AG04450 (cell line): ENCODE data around the gene CYSTM1. TPM values are rescaled to one million over a fixed set of nuclear protein-coding genes. Genes with fewer than 3 reads are reported as not detected.

ENCODE experiments used
- CTCF ChIA-PET: fragments of 300-600, 350-600 bp; formaldehyde crosslinking; extraction: SDS; loops from one replicate; lab custom pipeline; 2022; ENCODE audit warnings: antibody characterized with exemption, inconsistent platforms; lab: Charles Lee
- POLR2A ChIA-PET: fragments of 350-600 bp; formaldehyde crosslinking; extraction: SDS; loops from one replicate; lab custom pipeline; 2021; ENCODE audit warnings: antibody characterized with exemption, inconsistent platforms; lab: Yijun Ruan, JAX
- DNase-seq: peaks from one replicate; pipeline ENCODE4 v3.0.0-alpha.2; 2011; ENCODE audit warnings: low read depth, low spot score
- H3K27ac ChIP-seq: one replicate; pipeline ENCODE4 v1.5.1; 2012; ENCODE audit warnings: low read depth, low read length, control low read depth
- H3K27me3 ChIP-seq: one replicate; pipeline ENCODE4 v1.6.0; 2012; ENCODE audit warnings: low read length; ENCODE audit not compliant: control insufficient read depth, insufficient read depth
- H3K4me3 ChIP-seq: 2 replicates; pipeline ENCODE4 v1.5.1; 2011; ENCODE audit warnings: mild to moderate bottlenecking, low read depth, low read length, control low read depth
- H3K9me3 ChIP-seq: 2 replicates; pipeline ENCODE4 v1.5.1; 2012; ENCODE audit warnings: low read length; ENCODE audit not compliant: control insufficient read depth, insufficient read depth
- CTCF ChIP-seq: IDR thresholded peaks from 2 replicates; pipeline ENCODE4 v1.5.1; 2011; ENCODE audit warnings: low read depth, low read length, control low read depth, inconsistent platforms
- polyA plus RNA-seq: library from polyadenylated mRNA; depleted of rRNA; stranded (reverse); fragments of >200 nt; gene quantifications from 2 replicates; pipeline ENCODE4 v1.2.3, GENCODE V29; 2011

The CYSTM1 gene
- polyA plus RNA-seq, 1 experiment = 13.1 TPM

DNA sequence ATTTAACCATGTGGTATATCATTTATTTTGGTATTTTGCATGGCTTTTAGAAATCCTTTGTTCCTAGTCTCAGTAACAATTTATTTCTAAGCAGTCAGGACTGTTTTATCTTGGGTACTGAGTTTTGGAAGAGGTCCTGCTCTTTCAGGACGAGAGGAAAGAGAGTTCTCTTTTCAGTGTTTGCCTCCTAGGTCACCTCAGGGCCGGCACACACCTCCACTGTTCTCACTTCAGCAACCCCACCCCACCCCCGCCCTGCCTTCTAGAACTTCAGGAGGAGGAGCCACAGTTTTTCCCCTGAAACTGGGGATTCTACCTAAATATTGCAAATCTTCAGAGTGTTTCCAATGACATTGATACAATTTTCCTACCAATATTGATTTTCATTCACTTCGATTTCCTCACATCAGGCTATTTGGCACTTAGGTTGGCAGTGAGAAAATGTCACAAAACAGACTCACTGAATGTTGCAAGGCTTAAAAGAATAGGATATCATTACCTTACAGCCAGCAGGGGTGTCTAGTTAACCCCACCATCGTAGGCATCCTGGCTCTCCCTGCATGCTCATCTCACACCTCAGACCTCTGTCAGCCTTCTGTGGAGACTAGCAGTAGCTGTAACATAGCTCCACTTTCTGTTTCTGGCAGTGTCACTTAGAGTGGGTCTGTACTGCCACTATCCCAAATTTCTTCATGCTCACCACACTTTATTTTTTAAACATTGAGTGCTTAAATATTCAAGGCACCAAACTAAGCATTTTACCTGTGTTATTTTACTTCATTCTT is 43.8 kb upstream of the CYSTM1 start:
- Histone ChIP-seq H3K27ac (no peak overlapping the region), H3K9me3 (no peaks in the 10 kb centered on the region), H3K27me3 (no peaks in the 10 kb centered on the region), H3K4me3 (no peak overlapping the region)
- TF ChIP-seq CTCF = no peak
- CTCF ChIA-PET = interaction anchor here (7.2 kb wide), 1 partner anchor 14 kb away, joined by 133 read pairs; no protein-coding TSS in a partner anchor
- no peak for DNase-seq
- POLR2A ChIA-PET = interaction anchor here (0.5 kb wide), 1 partner anchor 1902 kb away, joined by 3 read pairs; no protein-coding TSS in a partner anchor

DNA sequence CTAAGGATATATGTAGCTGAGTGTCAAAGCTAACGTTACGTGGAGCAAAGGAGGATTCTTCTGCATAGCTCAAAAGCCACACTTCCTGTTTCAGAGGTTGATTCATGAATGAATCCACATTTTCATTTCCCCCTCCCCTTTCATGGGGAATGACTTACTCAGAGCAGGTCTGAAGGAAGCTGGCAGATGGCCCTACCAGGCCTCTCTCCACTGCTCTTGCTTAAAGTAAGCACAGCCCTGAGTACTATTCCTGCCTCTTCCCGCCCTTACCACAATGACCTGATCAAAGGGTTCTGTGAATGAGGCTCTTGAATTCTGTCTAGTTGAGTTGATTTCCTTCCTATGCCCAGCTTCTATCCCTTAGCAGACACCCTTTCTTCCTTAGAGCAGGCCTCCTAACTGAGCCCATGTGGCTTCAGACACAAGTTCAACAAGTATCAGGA is 43.0 kb upstream of the CYSTM1 start:
- no peaks in the 10 kb centered on the region for H3K9me3 ChIP-seq
- TF ChIP-seq CTCF = no peak
- no peaks in the 10 kb centered on the region for H3K27me3 ChIP-seq
- peak; percentile 78 for DNase-seq
- ChIA-PET POLR2A (interaction anchor here (0.5 kb wide), 1 partner anchor 1902 kb away, joined by 3 read pairs; no protein-coding TSS in a partner anchor), CTCF (interaction anchor here (7.2 kb wide), 1 partner anchor 13 kb away, joined by 133 read pairs; no protein-coding TSS in a partner anchor)
- no peak overlapping the region for H3K4me3 ChIP-seq
- peak overlapping the region; percentile 25 for H3K27ac ChIP-seq

DNA sequence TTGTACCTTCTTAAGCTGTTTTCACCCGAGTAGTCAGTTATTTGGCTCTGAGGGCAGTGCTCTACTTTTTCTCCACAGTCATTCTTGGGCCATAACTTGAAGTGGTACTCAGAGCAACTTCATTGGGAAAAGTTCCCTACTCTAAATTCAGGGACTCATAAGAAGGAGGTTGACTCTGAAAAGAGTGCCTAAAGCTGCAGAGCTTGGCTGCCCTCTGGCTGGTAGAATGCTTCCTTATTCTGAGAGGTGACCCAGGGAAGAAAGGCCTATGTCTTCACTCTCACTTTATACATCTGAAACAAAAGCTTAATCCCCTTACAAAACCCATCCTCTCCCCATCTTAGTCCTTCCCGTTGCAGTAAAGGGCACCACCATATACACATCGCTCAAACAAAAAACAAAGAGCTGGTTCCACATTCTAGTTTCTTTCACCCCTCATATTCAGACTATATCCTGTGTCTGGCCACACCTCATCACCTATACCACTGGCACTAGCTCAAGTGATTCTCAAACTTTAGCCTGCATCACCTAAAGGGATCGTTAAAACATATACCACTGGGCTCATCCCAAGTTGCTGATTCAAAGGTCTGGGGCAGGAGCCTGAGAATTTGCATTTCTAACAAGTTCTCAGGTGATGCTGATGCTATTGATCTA is 41.3 kb upstream of the CYSTM1 start:
- Histone ChIP-seq H3K9me3 (no peaks in the 10 kb centered on the region), H3K27ac (no peak overlapping the region), H3K4me3 (no peak overlapping the region), H3K27me3 (no peaks in the 10 kb centered on the region)
- TF ChIP-seq CTCF = no peak
- DNase-seq = no peak
- POLR2A ChIA-PET = interaction anchor here (0.6 kb wide), 1 partner anchor 11 kb away, joined by 4 read pairs; no protein-coding TSS in a partner anchor
- CTCF ChIA-PET = interaction anchor here (0.7 to 7.2 kb wide), 4 partner anchors 11 to 164 kb away, joined by 3 to 133 read pairs (median 4); no protein-coding TSS in a partner anchor

DNA sequence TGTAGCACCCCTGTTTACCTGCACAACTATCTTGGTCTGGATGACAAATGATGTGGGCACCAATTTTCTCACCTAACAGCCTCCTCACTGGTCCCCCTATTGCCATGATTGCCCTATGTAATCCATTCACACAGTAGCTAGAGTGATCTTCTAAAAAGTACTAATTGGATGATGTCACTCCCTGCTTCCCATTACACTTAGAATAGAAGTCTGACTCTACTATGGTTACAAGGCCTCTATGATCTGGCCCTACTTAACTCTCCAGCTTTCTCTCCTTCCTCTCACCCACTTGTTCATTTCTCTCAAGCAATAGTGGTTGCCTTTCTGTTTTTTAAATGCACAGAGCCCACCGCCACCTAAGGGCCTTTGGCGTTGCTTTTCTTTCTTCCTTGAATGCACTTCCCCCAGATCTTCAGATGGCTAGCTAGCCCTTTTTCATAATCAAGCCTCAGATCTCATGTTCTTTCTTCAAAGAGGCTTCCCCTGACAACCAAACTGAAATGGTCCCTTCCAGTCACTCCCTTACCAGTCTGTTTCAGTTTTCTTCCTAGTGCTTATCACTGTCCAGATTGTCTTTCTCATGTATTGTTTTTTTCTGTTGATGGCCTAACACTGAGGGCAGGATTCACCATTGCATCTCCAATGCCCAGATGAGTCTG is 40.6 kb upstream of the CYSTM1 start:
- no peak for TF ChIP-seq CTCF
- POLR2A ChIA-PET = no interaction called here
- H3K27ac ChIP-seq = no peak overlapping the region
- CTCF ChIA-PET = interaction anchor here (0.6 to 7.2 kb wide), 5 partner anchors 10 to 110 kb away, joined by 3 to 133 read pairs (median 3); no protein-coding TSS in a partner anchor
- no peaks in the 10 kb centered on the region for H3K27me3 ChIP-seq
- H3K9me3 ChIP-seq = no peaks in the 10 kb centered on the region
- no peak for DNase-seq
- no peak overlapping the region for H3K4me3 ChIP-seq
